ENCODE data around the gene H3-3A.

GRCh38 chr1:226076378-226076777, 13.9 kb downstream of the H3-3A start:
- TF ChIP-seq CTCF (IDR thresholded peaks at IDR 0.05) (no peak), POLR2A (IDR thresholded peaks at IDR 0.05) (no peak)

Data from uterus (tissue), 2 donors.